ENCODE measurements around the gene GYPA.
"Not testable (repeated sequence)": the region's sequence is repeated elsewhere in the genome, so short reads cannot be mapped to it uniquely, and the experiment has no call there.

The GYPA gene

GRCh38 chr4:144140594-144141295, at the start of gene GYPA:
Gene GYPA (minus strand): TSS chr4:144140718. CDS start chr4:144140635, 83 bp downstream.
- H3K9ac ChIP-seq (ENCODE audit: insufficient read length); DNase-seq (ENCODE audit: low read depth, low spot score); H3K36me3 ChIP-seq (ENCODE audit: insufficient read depth, low read length); H3K4me3 ChIP-seq; H3K9me3 ChIP-seq (ENCODE audit: low read depth, low read length); H3K27ac ChIP-seq: not testable (repeated sequence)

- Histone ChIP-seq H3K9ac (ENCODE audit: insufficient read length) (no peak overlapping the region), H3K4me3 (no peak overlapping the region), H3K9me3 (ENCODE audit: low read depth, low read length) (no peaks in the 10 kb centered on the region), H3K36me3 (ENCODE audit: insufficient read depth, low read length) (no peaks in the 10 kb centered on the region), H3K27ac (no peak overlapping the region)
- TF ChIP-seq FOXP2 (optimal IDR thresholded peaks at IDR 0.05; ENCODE audit: control extremely low read depth, extremely low read length, insufficient read depth) = no peak
- TF ChIP-seq POLR2AphosphoS5 (IDR thresholded peaks at IDR 0.05; ENCODE audit: borderline replicate concordance, low read depth, low read length) = no peak
- no peak for TF ChIP-seq EZH2 (IDR thresholded peaks at IDR 0.05)
- DNase-seq (ENCODE audit: low read depth, low spot score) = no peak
Measured at GRCh38 chr4:144190009-144190408, 49.5 kb upstream of the GYPA start.

- no peak overlapping the region for H3K9ac ChIP-seq (ENCODE audit: insufficient read length)
- H3K4me3 ChIP-seq = peak overlapping the region; percentile 19; the same call in 1 of the 2 replicates
- H3K36me3 ChIP-seq (ENCODE audit: insufficient read depth, low read length) = no peaks in the 10 kb centered on the region
- no peak for TF ChIP-seq EZH2 (IDR thresholded peaks at IDR 0.05)
- peak; percentile 15 for TF ChIP-seq FOXP2 (optimal IDR thresholded peaks at IDR 0.05; ENCODE audit: control extremely low read depth, extremely low read length, insufficient read depth)
- no peak overlapping the region for H3K27ac ChIP-seq
- DNase-seq (ENCODE audit: low read depth, low spot score) = no peak
- no peaks in the 10 kb centered on the region for H3K9me3 ChIP-seq (ENCODE audit: low read depth, low read length)
Measured at GRCh38 chr4:144189121-144189520, 48.6 kb upstream of the GYPA start.

GRCh38 chr4:144185086-144185485, 44.6 kb upstream of the GYPA start:
- H3K36me3 ChIP-seq (ENCODE audit: insufficient read depth, low read length) = no peaks in the 10 kb centered on the region
- no peak overlapping the region for H3K9ac ChIP-seq (ENCODE audit: insufficient read length)
- TF ChIP-seq FOXP2 (optimal IDR thresholded peaks at IDR 0.05; ENCODE audit: control extremely low read depth, extremely low read length, insufficient read depth) (no peak), EZH2 (IDR thresholded peaks at IDR 0.05) (no peak), POLR2AphosphoS5 (IDR thresholded peaks at IDR 0.05; ENCODE audit: borderline replicate concordance, low read depth, low read length) (no peak)
- no peak for DNase-seq (ENCODE audit: low read depth, low spot score)
- H3K27ac ChIP-seq = no peak overlapping the region
- H3K9me3 ChIP-seq (ENCODE audit: low read depth, low read length) = no peaks in the 10 kb centered on the region
- H3K4me3 ChIP-seq = no peak overlapping the region

GRCh38 chr4:144183165-144183564, 42.6 kb upstream of the GYPA start:
- no peaks in the 10 kb centered on the region for H3K9me3 ChIP-seq (ENCODE audit: low read depth, low read length)
- H3K4me3 ChIP-seq = no peak overlapping the region
- no peak for DNase-seq (ENCODE audit: low read depth, low spot score)
- H3K36me3 ChIP-seq (ENCODE audit: insufficient read depth, low read length) = no peaks in the 10 kb centered on the region
- TF ChIP-seq POLR2AphosphoS5 (IDR thresholded peaks at IDR 0.05; ENCODE audit: borderline replicate concordance, low read depth, low read length) = no peak
- no peak overlapping the region for H3K9ac ChIP-seq (ENCODE audit: insufficient read length)
- no peak overlapping the region for H3K27ac ChIP-seq

- TF ChIP-seq POLR2AphosphoS5 (IDR thresholded peaks at IDR 0.05; ENCODE audit: borderline replicate concordance, low read depth, low read length) = no peak
- TF ChIP-seq EZH2 (IDR thresholded peaks at IDR 0.05) = no peak
- no peak for TF ChIP-seq FOXP2 (optimal IDR thresholded peaks at IDR 0.05; ENCODE audit: control extremely low read depth, extremely low read length, insufficient read depth)
- Histone ChIP-seq H3K4me3 (no peak overlapping the region), H3K9ac (ENCODE audit: insufficient read length) (no peak overlapping the region), H3K36me3 (ENCODE audit: insufficient read depth, low read length) (no peaks in the 10 kb centered on the region), H3K9me3 (ENCODE audit: low read depth, low read length) (no peaks in the 10 kb centered on the region), H3K27ac (no peak overlapping the region)
- no peak for DNase-seq (ENCODE audit: low read depth, low spot score)
Measured at GRCh38 chr4:144181391-144181790, 40.9 kb upstream of the GYPA start.

GRCh38 chr4:144179152-144179739, 38.7 kb upstream of the GYPA start:
- TF ChIP-seq EZH2 (IDR thresholded peaks at IDR 0.05) (no peak), POLR2AphosphoS5 (IDR thresholded peaks at IDR 0.05; ENCODE audit: borderline replicate concordance, low read depth, low read length) (no peak), FOXP2 (optimal IDR thresholded peaks at IDR 0.05; ENCODE audit: control extremely low read depth, extremely low read length, insufficient read depth) (no peak)
- Histone ChIP-seq H3K9ac (ENCODE audit: insufficient read length) (no peak overlapping the region), H3K4me3 (no peak overlapping the region), H3K27ac (no peak overlapping the region), H3K36me3 (ENCODE audit: insufficient read depth, low read length) (no peaks in the 10 kb centered on the region), H3K9me3 (ENCODE audit: low read depth, low read length) (no peaks in the 10 kb centered on the region)
- DNase-seq (ENCODE audit: low read depth, low spot score) = no peak

GRCh38 chr4:144178414-144178813, 37.9 kb upstream of the GYPA start:
- Histone ChIP-seq H3K9ac (ENCODE audit: insufficient read length) (no peak overlapping the region), H3K9me3 (ENCODE audit: low read depth, low read length) (no peaks in the 10 kb centered on the region), H3K27ac (peak overlapping the region; percentile 67), H3K36me3 (ENCODE audit: insufficient read depth, low read length) (no peaks in the 10 kb centered on the region), H3K4me3 (no peak overlapping the region)
- no peak for TF ChIP-seq EZH2 (IDR thresholded peaks at IDR 0.05)
- TF ChIP-seq POLR2AphosphoS5 (IDR thresholded peaks at IDR 0.05; ENCODE audit: borderline replicate concordance, low read depth, low read length) = no peak
- TF ChIP-seq FOXP2 (optimal IDR thresholded peaks at IDR 0.05; ENCODE audit: control extremely low read depth, extremely low read length, insufficient read depth) = no peak
- DNase-seq (ENCODE audit: low read depth, low spot score) = no peak

- Histone ChIP-seq H3K27ac (no peak overlapping the region), H3K36me3 (ENCODE audit: insufficient read depth, low read length) (no peaks in the 10 kb centered on the region), H3K4me3 (no peak overlapping the region), H3K9ac (ENCODE audit: insufficient read length) (no peak overlapping the region), H3K9me3 (ENCODE audit: low read depth, low read length) (no peaks in the 10 kb centered on the region)
- no peak for DNase-seq (ENCODE audit: low read depth, low spot score)
- TF ChIP-seq EZH2 (IDR thresholded peaks at IDR 0.05) (no peak), POLR2AphosphoS5 (IDR thresholded peaks at IDR 0.05; ENCODE audit: borderline replicate concordance, low read depth, low read length) (no peak), FOXP2 (optimal IDR thresholded peaks at IDR 0.05; ENCODE audit: control extremely low read depth, extremely low read length, insufficient read depth) (no peak)
Measured at GRCh38 chr4:144176476-144176875, 36.0 kb upstream of the GYPA start.

Data from SK-N-MC (cell line).